RCC 7860 (cell line): Measurements from ENCODE around the gene IL2RA.
A peak's percentile ranks its signal among the peaks of the same experiment; 100 is the strongest.
"Not testable (repeated sequence)": the region's sequence is repeated elsewhere in the genome, so short reads cannot be mapped to it uniquely, and the experiment has no call there.

Experiments used
- DNase-seq: peaks from one replicate; pipeline ENCODE4 v3.0.0-alpha.2; 2015; ENCODE audit warnings: low spot score
- FAIRE-seq: peaks from 2 replicates; lab custom pipeline; 2012; peaks lifted over from hg19 to GRCh38; lab: Jason Lieb, UNC

The IL2RA gene

DNA sequence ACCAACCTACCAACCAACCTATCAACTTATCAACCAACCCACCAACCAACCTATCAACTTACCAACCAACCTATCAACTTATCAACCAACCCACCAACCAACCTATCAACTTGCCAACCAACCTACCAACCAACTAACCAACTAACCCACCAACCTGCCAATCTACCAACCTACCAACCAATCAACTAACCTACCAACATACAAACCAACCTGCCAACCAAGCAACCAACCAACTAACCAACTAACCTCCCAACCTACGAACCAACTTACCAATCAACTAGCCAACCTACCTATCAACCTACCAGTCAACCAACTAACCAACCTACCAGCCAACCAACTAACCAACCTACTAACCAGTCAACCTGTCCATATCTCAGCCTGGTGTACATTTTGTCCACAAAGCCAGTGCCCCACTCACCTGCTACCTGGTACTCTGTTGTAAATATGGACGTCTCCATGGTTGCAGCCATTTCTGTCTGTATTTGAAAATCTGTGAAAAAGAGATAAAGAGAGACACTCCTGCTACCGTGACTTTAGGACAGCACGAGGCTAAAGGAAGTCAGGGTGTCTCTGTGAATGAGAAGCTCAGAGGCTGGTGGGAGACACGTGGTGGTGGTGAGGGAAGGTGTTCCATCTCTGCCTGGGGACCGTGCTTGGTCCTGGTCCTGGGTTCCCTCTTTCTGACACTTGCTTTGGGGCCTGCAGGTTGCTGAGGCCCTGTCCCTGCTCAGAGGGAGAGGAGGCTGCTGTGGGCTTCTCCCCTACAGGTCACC lies 43.0 kb downstream of the IL2RA start:
- DNase-seq (no peak), FAIRE-seq (no peak)

DNA sequence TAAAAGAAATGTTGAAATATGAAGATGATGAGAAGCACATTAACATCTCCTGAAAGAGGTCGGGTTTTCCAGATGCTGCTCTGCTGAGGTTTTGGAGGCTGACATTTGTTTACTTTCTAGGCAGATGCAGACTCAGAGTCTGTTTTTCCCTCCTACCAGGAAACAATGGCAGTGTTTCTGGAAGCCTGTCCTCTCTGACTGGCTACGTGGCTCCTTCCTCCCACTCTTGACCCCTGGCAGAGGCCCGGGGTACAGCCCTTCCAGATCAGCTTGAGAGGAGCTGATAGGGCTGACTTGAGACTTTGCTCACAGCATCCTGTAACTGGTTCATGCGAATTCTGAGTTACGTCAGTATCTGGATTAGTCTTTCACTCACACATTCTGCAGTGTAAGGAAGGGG lies 43.7 kb downstream of the IL2RA start:
- DNase-seq (no peak), FAIRE-seq (no peak)

- no peak for DNase-seq
- FAIRE-seq = no peak
These were observed 44.3 kb downstream of the IL2RA start for GRCh38 chr10:6017781-6018354.

GRCh38 chr10:6014241-6014761 lies 47.9 kb downstream of the IL2RA start:
- DNase-seq (peak; percentile 39), FAIRE-seq (no peak)

- no peak for DNase-seq
- FAIRE-seq = no peak
These were observed 48.6 kb downstream of the IL2RA start for GRCh38 chr10:6013413-6014192.

GRCh38 chr10:6012121-6012905 lies 49.9 kb downstream of the IL2RA start:
- DNase-seq = no peak
- FAIRE-seq = no peak

DNA sequence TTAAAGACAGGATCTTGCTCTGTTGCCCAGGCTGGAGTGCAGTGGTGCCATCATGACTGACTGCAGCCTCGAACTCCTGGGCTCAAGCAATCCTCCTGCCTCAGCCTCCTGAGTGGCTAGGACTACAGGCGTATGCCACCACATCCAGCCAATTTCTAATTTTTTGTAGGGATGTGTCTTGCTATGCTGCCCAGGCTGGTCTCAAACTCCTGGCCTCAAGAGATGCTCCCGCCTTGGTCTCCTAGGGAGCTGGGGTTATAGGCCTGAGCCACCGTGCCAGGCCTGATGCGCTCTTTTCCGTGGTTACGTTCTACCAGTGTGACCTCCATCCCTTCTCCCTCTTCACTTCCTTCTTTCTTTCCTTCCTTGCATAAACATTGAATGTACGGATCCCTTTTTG lies 50.6 kb downstream of the IL2RA start:
- no peak for DNase-seq
- no peak for FAIRE-seq

DNA sequence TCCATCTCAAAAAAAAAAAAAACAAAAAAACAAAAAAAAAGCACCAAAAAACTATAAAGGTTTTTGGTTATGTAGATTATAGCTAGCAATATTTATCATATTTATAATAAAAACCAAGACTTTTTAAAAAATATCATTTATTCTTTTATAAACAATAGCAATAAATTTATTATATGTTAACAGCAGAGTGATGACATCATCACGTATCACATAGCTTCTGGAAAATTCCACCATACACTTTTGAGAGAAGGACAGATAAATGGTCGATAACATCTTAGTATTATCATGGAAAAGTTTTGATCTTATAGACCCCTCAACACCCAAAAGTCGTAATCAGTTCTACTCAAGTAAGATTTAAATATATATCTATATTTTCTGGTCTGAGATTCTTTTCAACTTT lies 51.6 kb downstream of the IL2RA start:
- FAIRE-seq = no peak

GRCh38 chr10:6009961-6010360 lies 52.2 kb downstream of the IL2RA start:
- FAIRE-seq = no peak

More for the DNA sequence above, 51.6 kb downstream of the IL2RA start:
- DNase-seq = no peak

GRCh38 chr10:6009150-6009549 lies 53.0 kb downstream of the IL2RA start:
- FAIRE-seq = no peak

More at GRCh38 chr10:6009961-6010360, 52.2 kb downstream of the IL2RA start:
- no peak for DNase-seq

DNA sequence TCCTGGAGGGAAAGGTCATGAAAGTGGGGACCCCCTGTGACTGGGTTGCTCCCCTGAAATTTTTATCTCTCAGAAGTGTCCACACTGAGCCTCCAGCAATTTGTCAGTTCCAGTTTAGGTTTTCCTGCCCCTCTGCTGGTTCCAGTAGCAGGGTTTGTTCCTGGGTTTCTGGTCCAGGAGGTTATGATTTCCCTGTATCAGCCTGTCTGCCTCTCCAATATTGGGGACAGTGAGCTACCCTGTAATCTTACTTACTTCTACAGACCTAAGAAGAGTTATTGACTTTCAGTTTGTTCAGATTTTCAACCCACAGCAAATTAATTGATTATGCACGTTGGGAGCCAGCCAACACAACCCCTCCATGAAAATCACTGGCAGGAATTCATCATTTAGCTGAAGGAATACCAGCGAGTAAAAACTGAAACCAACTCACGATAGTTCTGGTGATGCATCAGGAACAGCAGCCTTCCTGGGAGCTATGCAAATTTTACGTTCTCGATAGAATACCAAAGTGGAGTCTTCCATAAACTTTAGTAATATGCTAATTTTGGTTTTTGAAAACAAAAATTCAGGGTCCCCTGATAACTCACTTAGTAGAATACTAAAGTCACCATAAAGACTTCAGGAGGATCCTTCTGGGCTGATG lies 53.5 kb downstream of the IL2RA start:
- DNase-seq = no peak
- FAIRE-seq = no peak

More at GRCh38 chr10:6009150-6009549, 53.0 kb downstream of the IL2RA start:
- DNase-seq = no peak

GRCh38 chr10:6006991-6007390 lies 55.2 kb downstream of the IL2RA start:
- FAIRE-seq (no peak), DNase-seq (no peak)

GRCh38 chr10:6006546-6006945 lies 55.6 kb downstream of the IL2RA start:
- no peak for DNase-seq
- no peak for FAIRE-seq

DNA sequence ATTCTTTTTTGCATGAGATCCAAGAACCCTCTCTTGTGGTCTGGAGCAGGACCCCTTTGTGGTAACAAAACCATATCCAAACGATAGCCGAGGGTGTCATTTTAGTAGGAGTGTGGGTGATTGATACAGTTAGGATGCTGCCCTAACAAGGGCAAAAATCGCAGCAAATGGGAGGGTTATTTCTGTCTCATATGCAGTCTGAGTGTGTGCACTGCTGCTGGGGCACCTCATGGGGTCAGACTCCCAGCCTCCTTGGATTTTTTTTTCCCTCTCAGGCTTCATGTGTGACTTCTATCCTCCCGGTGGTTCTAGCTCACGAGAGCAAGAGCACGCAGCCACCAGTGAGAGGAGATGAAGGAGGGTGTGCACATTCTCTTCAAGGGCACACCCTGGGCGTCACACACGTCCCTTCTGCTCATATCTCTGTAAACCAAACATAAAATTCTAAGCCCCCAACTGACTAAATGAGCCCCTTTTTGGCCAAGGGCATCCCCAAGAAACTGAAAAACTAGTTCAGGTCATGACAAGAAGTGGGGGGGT lies 56.2 kb downstream of the IL2RA start:
- FAIRE-seq = no peak
- DNase-seq = no peak

DNA sequence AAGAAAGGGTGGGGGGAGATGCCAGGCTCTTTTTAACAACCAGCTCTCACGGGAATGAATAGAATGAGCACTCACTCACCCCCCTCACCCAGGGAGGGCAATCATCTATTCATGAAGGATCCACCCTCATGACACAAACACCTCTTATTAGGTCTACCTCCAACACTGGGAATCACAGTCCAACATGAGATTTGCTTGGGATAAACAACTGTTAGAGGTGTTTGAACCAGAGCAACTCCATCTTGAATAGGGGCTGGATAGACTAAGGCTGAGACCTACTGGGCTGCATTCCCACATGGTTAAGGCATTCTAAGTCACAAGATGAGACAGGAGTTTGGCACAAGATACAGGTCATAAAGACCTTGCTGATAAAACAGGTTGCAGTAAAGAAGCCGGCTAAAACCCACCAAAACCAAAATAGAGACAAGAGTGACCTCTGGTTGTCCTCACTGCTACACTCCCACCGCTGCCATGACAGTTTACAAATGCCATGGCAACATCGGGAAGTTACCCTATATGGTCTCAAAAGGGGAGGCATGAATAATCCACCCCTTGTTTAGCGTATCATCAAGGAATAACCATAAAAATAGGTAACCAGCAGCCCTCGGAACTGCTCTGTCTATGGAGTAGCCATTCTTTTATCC lies 56.9 kb downstream of the IL2RA start:
- FAIRE-seq, DNase-seq: not testable (repeated sequence)

GRCh38 chr10:6002809-6003510 lies 59.2 kb downstream of the IL2RA start:
- FAIRE-seq (no peak), DNase-seq (no peak)

- DNase-seq (no peak), FAIRE-seq (no peak)
These were observed 62.6 kb downstream of the IL2RA start for GRCh38 chr10:5999440-6000165.

DNA sequence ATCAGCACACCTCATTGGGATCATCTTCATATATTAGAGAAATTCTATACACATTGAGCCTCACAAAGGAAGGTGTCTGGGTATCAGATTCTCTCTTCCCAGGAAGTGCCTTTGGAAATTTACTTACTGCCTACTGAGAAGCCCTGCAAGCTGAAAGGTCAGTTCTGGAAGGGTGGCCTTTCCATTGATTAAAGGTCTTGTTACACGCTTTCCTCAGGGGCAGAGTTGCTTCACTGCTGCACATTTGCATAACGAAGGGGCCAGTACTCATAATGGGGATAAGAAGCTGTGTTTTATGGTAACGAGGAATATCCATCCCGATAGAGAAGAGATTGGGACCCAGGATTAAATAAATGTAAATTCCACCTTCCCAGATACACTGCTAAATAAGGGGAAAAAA lies 65.5 kb downstream of the IL2RA start:
- no peak for FAIRE-seq
- DNase-seq = no peak
